Right forelimb (tissue), 1 donor: ENCODE data around the gene RAB5B.

ENCODE experiments used
- DNase-seq: peaks from one replicate; pipeline ENCODE4 v3.0.0-alpha.2; 2018

RAB5B gene, protein sequence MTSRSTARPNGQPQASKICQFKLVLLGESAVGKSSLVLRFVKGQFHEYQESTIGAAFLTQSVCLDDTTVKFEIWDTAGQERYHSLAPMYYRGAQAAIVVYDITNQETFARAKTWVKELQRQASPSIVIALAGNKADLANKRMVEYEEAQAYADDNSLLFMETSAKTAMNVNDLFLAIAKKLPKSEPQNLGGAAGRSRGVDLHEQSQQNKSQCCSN

DNA sequence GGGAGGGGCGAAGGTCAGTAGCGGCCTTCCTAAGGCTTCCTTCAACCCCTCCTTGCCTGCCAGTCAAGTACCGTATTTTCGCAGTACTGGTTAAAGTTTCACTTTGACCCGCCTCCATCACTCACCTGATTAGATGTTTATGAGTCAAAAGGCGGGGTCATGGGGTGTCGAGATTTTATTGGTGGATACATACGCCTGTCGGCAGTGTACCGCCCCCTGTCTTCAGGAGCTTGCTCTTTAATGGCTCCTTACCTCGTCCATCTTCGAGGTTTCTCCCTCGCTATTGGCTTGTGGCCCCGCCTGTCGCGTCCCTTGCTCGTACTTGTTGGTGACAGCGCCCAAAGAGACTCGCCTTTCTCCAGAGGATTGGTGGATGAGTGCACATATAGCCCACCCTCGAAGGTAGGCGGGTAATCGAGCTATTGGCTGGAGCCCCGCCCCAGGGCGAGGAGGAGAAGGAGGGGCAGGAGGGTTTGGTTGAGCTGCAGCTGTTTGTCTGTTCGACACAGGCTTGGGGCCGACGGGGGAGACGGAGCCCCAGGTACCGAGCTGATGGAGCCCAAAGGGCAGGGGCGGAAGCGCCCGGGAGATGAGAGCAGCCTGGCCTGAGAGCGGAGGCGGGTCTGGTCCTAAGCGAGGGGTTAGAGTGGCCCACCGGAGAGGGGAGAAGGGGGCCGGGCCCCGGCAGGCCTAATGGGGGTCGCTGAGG is at the start of gene RAB5B:
Gene RAB5B (plus strand): TSS at position 480 of the 709 bp plus-strand sequence. CDS start 12,883 bp downstream, outside the sequence.
- DNase-seq: peak; percentile 99

DNA sequence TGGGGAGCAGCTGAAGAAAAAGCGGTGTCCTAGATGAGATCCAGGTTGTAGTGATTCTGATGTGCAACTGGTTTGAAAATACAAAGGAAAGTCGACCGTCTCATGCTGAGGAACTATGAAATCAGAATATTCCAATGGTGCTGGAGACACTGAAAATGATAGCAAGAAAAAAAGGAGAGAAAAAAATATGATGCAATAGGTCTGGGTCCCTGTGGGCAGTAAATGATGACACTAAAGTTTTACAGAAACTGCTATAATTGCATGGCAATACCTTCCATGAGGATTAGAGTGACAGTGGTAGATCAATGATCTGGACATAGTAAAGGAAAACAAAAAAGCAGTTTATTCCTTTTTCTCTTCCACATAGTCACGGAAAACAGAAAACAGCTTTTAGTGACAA is 48.5 kb upstream of the RAB5B start:
- DNase-seq: no peak

DNA sequence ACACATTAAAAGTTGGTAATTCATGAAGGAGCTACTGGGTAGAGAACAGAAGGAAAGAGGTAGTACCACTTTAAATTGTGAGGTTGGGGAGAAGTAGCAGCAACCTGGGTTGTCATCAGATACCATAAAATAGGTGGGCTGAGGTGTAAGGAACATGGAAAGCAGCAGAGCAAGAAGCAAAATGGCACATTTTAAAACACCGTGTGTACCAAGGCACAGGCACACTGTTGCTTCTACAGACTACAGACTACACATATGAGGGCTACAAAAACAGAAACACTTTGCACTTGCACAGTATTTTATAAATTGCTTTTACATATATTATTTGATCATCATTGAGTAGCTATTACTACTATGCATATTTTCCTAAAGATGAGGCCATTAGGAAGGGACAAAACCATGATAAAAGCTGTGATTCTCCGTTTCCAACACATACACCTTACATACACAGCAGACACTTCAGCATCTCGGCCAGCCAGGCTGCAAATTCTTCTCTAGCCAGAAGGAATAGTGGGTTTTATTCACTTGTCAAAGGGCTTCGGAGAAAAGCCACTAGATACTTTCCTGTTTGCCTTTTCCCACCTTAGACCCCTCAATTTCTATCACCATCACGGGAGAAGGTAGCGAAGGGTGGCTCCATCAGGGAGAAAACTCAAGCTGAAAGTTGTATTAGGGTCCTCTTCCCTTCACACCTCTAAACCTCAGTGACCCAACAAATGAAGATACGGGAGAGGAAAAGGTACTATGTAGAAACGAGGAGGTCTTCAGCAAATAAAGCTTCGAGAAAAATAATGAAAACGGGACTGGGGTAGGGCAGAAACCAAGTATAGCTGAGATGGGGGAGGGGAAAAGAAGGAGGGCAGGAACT is 47.8 kb upstream of the RAB5B start:
- no peak for DNase-seq

DNA sequence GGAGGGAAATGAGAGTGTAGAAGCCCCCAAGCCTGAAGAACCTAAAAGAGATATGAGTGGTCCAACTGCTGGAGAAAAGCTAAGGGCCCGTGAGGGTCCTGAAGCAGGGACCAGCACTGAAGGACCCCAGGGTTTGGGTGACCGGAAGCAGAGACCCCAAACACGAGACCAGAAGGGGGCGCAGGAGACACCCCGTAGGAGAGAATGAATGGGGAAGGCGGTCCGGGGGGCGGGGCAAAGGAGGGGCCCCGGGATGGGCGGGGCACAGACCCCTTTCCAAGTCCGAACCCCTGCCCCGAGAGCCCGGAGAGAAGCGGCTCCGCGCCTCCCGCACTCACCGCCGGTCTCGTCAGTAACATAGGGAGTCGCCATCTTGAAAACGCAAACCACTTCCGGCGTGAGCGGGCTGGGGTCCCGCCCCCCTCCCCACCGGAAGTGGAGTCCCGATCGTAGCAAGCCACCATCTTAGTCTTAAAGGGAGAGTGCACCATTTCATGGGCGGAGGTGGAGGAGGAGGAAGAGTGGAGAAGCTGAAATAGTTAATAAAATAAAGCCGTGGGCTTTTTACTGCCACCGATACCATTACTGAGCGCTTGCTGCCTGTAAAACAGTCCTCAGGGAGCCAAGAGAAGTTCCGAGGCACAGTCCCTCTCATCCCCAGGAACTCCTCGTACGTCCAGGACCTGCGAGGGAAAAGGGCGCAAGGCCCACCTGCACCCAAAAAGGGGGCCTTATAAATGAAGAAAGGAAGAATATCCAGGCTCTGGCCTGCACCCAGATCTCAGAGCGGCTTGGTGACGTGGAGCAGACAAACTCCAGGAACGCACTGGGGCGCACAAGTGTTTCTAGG is 46.9 kb upstream of the RAB5B start:
- DNase-seq: peak; percentile 96

DNA sequence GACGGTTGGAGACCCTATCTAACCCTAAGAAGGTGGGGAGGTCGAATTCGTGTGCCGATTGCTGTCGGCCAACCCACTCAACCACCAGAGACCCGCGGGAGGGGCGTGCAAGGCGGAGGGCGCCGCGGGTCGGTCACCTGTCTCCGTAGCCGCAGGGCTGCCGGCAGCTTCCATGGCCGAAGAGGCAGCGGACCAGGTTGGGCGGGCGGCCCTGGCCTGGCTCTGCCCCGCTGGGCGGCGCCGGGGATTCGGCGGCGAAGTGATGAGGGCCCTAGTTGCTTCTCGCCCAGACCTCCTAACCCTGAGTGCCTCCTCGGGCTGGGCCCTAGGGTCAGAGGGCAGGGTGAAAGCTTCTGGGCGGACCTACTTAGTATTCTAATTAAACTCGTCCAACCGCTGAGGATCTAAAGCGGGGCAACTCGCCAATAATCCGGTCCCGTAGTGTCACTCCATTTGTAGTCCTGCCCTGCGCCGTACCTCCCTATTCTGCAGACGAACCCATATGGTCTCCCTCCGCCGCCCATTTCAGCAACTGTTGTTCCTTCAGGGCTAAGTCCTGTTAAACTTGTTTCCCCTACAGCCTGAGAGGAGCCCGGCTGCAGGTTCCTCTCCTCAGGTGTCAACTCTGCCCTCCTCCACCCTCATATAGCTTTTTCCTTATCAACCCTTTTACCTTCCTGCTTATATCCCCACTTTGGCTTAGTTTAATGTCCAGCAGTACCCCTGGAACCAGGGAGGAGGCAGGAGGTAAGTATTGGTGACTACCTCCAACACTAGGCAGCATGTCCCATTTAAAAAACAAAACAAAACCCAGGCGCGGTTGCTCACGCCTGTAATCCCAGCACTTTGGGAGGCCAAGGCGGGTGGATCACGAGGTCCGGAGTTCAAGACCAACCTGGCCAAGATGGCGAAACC is 46.0 kb upstream of the RAB5B start, which contains the start of gene PYM1:
Gene PYM1 (minus strand): TSS at position 307 of the 915 bp plus-strand sequence. CDS start 133 bp downstream, at position 174.
- DNase-seq: peak; percentile 81

DNA sequence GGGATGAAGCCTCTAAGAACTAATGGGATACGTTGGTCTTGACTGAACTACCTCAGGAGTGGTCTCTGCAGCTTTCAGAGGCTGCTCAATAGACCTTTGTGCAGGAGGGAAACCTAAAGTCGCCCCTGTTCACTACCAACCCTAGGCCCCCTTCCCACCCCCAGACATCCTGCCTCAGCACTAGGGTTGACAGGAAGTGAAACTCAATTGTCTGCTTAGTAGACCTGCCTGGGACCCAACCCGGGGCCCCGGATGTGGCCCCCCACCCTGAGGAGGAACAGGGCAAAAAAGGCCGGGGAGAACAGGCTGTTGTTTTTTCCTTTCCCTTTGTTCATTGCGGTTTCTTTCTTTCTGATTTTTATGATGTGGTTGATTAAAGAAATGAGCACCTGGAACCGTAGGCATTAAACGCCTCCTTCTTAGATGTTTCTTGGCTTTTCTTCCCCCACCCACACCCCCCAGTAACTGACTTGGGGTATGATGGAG is 44.5 kb upstream of the RAB5B start:
- no peak for DNase-seq

DNA sequence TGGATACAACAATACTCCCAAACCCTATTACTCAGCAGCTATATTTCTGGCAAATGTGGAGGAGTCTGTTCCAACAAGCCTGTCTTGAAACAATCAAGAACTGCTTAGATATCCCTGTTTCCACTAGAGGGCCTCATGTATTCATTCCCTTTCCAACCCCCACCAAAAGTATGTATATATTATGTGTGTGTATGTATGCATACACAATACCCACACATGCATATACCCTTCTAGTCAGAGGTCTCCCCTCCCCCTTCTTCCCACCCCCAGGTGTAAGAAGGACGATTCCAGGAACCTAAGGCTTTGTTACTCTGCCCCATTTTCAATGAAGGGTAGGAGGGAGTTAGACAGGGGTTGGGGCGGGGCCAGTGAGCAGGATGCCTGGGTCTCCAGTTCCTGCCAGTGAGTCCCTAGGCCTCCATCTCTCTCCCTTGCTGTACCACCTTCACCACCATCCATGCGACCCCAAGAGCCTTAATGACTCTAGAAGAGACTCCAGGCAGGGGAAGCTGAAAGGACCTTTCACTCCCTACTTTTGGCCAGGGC is 43.0 kb upstream of the RAB5B start, which contains the start of gene DGKA:
Gene DGKA (plus strand): TSS at position 392 of the 546 bp plus-strand sequence. CDS start 5,342 bp downstream, outside the sequence.
- peak; percentile 57 for DNase-seq

DNA sequence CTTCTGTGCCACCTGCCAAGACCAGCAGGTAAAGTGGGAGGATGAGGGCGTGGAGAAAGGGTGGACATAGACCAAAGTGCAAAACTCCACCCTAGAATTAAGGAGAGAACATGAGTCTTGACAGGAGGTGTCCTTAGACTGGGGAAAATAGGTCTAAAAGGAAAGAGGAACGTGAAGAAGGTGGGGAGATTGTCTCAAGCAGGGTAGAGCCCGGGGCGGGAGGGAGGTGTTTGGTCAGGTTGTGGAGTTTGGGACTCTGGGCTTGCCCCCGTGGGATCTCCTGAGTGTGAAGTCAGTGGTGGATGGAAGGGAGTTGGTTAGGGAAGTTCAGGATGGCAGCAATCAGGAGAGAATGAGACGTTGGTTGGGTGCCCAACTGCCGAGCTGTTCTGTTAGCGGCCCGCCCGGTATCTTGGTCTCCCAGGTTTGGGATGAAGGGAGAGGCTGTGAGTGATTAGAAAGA is 42.5 kb upstream of the RAB5B start:
- no peak for DNase-seq

DNA sequence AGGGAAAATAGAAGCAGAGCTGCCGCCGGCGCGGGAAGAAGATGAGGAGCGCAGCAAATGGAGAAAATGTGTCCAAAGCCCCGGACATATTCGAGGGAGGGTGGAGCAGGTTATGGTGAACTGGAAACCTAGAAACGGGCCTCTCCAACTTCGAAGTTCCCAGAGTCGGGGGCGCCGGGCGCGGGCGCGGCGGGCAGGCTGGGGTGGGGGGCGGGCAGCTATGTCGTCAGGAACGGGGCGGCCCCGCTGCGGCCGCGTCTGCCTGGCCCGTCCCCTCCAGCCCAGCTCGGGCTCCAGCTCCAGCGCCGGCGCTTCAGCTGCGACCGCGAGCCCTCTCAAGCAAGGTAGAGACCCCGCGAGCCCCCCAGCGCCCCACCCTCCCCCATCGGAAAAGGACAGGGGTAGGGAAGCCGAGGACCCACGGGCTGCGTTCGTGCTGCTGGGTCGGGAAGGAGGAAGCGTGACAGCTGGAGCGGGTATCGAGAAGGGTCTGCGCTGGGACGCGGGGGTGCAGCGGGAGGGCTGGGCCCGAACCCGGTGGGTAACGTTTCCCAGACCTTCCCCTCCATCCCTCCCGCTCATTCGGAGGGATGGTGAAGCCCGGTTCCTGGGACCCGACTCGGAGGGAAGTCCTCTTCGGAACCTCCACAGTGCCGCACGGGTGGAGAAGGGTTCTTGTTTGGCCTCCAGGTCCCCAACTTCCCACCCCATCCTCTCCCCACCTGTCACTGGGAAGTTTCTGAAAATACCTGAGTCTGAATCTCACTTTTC is 41.9 kb upstream of the RAB5B start:
- peak; percentile 84 for DNase-seq

DNA sequence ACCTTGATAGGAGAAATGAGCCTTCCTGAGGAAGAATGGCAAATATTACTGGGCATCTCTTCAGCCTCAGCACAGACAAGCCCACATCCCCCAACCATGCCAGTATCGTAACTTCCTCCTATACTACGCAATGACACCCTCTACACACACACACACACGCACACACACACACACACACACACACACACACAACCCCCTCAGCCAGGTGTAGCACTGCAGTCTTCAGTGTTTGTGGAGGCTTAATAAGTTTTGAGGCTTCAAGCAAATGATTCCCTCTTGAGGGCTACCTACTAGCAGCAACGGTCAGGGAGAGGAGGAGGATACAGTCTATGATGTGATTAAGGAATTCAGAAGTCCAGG is 41.3 kb upstream of the RAB5B start:
- DNase-seq: no peak

DNA sequence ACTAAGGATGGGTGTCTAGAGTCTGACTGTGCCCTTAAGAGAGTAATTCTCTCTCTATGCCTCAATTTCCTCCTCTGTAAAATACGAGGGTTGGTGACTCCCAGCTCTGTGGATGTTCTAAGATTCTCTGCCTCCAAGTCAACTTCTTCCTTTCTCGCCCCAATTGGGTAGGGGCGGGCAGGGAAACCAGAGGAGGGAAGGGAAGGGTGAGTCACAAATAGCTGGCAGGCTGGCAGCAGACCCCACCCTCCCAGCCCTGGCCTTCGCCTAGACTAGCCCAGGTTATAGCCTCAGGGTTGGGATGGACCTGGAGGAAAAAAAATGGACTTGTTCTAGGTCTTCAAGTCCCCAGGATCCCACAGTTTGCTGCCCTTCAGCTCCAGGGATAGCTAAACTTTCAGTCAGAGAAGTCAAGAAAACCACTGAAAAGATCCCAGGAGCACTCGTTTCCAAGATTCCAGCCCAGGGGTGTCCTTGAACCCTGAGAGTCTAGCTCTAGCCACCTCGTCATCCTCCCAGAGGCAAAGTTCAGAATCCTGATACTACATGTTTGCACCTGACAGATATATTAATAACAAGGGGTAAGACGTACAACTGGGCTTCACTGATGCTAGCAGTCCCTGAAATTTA is 40.6 kb upstream of the RAB5B start:
- no peak for DNase-seq

DNA sequence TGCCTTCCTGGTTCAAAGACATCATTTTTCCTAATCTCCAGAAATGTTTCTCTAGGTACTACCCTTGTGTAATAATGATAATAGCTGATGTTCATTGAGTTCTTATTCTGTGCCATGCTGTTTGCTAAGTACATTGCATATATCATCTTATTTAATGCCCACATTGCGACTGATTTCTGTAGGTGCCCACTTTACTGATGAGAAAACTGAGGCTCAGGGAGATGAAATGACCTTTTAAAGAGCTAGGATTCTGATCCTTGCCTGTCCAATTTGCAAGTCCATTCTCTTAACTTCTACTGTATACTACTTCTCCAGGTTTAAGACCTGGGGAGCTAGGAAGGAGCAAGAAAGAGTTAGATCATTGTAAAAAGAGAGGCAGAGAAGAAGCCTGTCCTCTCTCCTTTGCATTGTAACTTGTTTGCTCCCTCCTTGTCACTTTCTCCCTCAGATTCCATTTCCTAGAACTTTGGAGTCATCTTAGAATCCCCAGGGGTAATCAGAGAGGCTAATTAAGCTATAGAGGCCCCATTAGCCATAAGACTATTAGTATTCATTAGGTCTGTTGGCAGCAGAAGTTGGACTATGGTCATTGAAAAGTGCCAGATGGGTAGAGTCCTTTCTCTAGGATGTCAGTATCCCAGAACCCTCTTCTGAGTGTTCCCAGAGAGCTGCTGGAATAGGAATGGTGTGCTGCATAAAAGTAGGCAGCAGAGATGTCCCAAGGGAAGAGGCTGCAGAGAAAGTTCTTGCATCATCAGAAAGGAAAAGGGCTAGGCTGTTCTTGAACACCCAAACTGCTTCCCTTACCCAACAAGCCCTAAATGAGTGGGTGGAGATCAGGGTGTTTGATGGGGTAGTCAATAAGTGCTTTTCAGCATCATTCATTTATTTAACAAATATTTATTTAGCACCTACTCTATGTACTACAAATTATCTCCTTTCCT is 39.8 kb upstream of the RAB5B start:
- DNase-seq: no peak

DNA sequence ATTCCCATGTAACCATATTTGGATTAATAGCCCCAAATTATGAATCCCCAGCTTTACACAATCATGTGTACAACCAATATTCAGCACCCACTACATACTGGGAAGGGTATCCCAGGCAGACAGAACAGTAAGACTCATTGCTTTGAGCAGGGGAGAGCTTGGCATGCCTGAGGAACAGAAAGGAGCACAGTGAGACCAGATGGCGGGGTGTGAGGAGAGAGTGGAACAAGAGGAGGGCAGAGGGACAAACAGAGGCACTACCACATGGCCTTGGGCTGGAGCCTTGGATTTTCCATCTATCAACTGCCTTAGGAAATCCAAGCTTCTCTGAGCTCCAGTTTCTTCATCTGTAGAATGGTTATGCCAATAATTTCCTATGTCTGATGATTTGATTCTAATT is 39.1 kb upstream of the RAB5B start:
- DNase-seq: no peak

DNA sequence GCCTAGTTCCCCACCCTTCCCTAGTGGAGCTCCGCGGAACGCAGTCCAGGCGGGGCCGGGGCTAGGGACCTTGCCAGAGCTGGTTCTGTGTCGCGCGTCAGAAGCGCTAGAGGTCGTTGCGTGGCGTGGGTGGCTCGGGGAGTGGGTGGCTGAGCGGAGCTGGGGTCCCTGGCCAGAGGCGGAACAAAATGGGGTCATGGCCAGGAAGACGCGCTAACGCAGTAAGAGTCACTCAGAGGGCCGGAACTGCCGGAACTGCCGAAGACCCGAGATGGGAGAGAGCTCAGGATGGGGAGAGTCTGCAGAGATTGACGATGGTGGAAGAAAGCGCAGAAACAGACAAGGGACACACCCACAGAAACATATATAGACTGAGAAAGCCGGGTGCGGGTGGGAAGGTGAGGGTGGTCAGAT is 38.1 kb upstream of the RAB5B start:
- DNase-seq: no peak

DNA sequence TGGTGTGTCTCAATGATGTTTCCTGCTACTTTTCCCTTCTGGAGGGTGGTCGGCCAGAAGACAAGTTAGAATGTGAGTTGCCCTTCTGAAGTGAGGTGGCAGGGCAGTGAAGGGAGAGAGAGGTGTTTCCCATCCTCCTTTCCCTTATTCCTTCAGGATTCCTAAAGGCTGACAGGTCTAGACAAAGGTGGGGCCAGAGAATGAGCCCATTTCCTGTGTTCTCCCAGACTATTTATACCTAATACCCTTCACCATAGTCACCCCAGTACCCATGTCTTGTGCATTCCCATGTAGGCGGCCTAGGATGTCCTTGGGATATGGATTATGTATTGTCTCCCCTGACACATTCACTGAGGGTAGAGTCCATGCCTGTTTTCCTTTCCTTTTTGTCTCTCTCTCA is 35.9 kb upstream of the RAB5B start:
- no peak for DNase-seq

DNA sequence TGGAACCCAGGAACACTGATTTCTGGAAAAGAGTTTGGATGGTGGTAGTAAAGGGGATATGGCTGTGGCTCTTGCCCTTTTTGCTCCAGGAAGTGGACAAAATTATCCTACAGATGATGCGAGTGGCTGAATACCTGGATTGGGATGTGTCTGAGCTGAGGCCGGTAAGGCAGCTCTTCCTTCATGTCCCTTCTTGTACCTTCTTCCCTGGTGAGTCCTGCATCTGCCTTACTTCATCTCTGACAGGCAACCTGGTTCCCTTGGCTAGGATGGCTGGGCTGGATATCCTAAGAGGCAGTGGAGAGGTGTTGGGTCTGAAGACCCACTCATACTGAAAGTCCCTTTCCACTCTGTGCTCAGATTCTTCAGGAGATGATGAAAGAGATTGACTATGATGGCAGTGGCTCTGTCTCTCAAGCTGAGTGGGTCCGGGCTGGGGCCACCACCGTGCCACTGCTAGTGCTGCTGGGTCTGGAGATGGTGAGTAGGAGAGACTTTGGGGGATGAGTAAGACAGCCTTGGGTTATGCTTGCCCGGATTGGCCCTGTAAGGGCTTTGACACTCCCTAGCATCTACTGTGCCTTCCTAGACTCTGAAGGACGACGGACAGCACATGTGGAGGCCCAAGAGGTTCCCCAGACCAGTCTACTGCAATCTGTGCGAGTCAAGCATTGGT is 34.9 kb upstream of the RAB5B start:
- no peak for DNase-seq

DNA sequence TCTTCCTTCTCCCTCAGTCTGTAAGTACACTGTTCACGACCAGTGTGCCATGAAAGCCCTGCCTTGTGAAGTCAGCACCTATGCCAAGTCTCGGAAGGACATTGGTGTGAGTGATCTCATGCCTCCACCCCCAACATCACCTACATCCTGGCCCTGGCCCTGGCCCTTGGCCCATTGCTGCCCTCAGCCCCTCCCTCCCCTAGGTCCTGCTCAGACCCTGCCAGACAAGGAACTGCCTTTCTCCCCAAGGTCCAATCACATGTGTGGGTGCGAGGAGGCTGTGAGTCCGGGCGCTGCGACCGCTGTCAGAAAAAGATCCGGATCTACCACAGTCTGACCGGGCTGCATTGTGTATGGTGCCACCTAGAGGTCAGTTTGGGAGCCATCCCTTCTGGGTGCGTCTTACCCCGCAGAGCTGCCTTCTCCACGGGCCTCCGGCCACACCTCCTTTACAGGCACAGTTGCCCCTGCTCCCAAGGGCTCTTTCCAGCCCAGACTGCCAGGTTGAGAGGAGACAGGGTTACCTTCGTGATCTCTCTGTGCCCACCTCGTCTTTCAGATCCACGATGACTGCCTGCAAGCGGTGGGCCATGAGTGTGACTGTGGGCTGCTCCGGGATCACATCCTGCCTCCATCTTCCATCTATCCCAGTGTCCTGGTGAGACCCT is 33.7 kb upstream of the RAB5B start:
- DNase-seq: peak; percentile 89
